Hematopoietic multipotent progenitor cell treated with erythropoietin and hydrocortisone succinate and interleukin-3 and kit ligand, for 4 days (in vitro differentiated cells): ENCODE data around the gene TXNL4A.

Experiments used
- DNase-seq: peaks from one replicate; pipeline ENCODE4 v3.0.0-alpha.2; 2015

Gene TXNL4A

DNA sequence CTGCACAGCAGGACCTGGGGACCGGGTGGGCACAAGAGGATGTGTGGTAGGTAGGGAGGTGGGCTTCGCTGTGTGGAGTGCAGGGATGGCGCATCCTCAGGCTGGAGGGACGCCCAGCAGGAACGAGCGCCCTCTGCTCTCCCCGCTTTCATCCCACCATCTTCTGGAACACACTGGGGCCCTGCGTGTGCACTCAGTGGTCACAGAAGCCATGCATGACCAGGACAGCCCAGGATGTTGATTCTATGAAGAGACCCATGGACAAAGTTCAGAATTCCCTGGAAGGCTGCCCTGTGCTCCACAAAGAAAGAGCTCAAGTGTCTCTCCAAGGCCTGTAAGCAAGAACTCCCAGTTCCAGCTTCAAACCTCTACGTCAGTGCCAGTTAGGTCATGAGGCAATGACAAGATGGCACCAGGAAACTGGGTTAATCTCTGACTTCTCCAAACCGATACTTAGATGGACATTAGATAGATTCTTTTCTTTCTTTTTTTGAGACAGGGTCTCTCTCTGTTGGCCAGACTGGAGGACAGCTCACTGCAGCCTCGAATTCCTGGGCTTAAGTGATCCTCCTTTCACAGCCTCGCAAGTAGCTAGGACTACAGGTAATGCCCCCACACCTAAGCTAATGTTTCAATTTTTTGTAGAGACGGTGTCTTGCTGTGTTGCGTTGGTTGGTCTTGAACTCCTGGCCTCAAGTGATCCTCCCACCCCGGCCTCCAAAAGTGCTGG is 40.3 kb downstream of the TXNL4A start:
- DNase-seq: no peak

DNA sequence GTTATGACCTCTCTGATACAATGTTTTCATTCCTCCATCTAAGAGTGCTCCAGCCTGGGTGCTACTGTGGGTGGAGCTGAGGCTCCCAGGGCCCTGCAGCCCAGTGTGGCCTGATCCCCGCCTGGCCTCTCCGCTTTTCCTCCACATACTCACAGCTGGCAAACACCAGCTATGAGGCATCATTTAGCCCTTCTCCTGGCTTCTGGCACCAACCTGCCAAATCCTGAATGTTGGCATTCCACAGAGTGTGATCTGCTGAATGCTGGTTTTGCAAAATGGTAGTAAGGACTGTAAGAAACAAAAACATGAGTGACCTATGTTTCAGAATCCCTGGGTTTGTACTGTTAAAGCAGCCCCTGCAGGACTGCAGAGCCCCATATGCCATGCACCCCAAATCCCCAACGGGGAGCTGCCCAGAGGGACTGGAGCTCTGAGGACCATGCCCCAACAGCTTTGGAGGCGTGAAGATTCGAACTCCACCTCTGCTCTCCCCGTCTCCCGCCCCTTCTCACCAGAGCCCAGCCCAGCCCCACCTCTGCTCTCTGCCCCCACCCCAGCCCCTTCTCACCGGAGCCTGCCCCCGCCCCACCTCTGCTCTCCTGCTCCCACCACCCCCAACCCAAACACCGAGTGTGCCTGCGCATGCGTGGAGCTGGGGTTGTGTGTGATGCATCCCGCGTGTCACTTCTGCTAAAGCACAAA is 41.2 kb downstream of the TXNL4A start:
- no peak for DNase-seq

DNA sequence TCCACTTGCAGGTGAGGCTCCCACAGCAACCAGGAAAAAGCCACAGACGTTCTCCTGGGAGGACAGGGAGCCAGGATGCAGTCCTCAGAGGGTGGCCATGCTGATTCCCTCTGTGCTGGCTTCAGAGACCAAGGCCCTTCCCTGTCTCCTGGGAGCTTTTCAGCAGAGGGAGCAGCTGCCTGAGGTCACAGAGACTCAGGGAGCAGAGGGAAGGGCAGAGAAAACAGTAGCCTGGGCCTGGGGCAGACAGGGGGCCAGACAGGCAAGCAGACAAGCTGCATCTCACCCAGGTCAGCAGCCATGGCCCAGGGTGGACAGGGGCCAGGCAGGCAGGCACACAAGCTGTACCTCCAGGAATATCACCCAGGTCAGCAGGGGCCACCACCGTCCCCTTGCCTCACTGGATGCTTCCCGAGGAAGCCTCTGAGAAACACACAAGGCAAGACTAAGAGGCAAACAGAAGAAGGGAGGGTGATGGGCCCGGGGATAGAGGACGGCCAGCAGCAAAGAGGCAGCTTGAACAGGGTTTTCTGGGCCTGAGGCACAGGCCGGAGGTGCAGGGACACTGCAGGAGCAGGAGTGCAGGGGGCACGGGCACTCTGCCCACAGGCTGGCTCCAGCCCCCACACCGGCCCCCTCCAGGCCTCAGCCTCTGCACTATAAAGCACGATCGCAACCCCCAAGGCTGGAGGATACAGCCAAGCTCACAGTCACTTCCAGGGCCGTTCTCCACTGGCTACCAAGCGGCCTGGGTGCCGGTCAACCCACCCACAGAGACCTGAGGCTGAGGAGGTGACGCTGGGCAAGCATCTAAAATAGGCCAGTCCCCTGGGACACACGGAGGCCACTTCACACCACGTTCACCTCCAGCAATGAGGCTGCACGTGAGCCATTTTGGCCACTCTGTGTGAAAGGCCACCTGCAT is 43.0 kb downstream of the TXNL4A start:
- no peak for DNase-seq

DNA sequence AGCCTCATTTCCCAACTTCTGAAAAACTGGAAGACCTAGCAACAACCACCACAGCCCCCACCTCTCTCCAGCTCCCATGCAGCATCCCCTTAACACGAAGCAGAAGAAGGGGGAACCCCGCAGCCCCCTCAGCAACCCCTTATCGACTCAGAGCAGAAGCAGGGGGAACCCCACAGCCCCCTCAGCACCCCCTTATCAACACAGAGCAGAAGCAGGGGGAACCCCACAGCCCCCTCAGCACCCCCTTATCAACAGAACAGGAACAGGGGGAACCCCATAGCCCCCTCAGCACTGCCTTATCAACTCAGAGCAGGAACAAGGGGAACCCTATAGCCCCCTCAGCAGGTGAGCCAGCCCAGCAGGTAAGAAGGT is 43.6 kb downstream of the TXNL4A start:
- DNase-seq: peak; percentile 69

DNA sequence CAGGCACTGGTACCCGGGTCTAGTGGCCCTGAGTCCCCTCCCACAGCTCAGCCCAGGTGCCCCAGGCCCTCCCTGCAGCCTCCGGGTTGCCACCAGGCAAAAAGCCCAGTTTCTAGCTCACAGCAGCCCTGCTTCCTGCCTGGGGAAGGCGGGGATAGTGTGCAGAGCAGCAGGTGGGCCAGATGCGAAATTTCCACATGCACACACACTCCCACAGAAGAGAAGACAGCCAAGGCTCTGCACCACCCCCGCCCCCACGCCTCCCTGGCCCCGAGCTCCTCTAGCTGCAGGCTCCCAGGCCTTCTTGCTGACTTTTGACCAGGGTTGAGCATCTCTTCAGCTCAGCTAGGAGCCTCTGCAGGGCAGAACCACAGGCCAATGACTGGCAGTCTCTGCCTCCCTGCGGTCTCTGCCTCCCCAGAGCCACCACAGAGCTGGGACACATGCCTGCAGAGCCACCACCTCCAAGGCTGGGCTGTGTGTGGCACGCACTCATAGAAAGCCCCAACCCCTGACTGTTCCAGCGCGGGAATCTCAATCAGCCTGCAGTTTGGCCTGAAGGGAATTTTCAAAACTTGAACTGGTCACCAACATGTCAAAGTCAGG is 44.1 kb downstream of the TXNL4A start:
- DNase-seq: peak; percentile 81

DNA sequence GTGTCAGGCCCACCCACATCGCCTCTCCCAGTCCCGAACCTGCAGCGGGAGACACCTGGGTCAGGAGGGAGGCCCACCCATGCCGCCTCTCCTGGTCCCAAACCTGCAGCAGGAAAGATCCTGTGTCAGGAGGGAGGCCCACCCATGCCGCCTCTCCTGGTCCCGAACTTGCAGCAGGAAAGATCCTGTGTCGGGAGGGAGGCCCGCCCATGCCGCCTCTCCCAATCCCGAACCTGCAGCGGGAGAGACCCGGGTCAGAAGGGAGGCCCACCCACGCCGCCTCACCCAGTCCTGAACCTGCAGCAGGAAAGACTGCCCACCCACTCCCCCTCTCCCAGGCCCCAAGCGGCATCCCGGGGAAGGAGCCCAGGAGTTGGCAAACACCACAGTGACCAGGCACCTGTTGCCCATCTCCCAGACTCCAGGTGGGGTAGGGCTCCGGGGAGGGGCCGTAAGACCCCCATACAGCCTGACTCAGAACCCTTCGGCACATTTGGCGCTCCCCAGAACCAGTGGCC is 44.7 kb downstream of the TXNL4A start:
- DNase-seq: no peak

DNA sequence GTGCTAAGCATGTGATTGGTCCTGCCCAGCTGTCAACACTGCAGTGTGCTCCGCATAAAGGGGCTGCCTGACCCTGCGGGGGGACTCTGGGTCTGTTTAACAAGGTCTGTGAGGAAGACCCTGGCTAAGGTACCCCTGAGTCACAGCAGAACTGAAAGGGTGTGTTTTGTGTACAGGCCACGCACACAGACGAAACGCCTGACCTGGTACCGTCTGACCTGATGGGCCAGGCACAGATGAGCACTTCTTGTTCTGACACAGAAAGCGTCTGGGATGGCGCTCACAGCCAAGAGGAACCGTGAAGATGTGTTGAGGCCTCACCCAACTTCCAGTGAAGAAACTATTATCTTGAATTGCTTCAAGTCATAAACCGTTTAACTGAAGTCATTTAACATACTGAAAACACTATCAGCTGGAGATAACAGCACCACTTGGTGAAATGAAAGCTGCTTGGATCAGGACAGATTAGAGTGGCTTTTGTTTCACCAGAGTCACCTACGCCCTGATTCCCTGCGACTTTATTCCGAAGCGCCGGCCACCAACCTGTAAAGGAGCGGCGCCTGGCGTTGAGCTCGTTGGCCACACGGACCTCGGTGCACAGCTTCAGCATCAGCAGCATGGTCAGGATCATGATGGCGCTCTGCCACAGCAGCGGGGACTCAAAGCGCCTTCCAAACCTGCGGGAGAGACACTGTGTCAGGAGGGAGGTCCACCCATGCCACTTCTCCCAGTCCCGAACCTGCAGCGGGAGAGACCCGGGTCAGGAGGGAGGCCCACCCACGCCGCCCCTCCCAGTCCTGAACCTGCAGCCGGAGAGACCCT is 45.4 kb downstream of the TXNL4A start:
- peak; percentile 84 for DNase-seq

DNA sequence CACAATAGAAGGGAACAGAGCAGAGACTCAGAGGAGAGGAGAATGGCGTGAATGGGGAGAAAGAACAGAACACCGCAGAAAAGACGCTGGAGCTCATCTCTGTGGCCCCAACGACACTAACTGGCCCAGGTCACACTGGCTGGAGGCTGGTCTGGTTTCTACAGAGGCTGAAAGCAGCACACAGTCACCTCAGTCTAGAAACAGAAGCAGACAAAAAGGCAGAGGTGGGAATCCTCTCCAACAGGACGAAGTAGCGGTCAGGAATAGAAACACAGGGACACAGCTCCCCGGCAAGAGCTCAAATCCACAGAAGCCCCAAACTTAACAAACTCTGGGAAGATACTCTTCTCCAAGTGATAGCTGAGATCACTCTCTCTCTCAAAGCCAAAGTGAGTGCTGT is 46.2 kb downstream of the TXNL4A start:
- no peak for DNase-seq

DNA sequence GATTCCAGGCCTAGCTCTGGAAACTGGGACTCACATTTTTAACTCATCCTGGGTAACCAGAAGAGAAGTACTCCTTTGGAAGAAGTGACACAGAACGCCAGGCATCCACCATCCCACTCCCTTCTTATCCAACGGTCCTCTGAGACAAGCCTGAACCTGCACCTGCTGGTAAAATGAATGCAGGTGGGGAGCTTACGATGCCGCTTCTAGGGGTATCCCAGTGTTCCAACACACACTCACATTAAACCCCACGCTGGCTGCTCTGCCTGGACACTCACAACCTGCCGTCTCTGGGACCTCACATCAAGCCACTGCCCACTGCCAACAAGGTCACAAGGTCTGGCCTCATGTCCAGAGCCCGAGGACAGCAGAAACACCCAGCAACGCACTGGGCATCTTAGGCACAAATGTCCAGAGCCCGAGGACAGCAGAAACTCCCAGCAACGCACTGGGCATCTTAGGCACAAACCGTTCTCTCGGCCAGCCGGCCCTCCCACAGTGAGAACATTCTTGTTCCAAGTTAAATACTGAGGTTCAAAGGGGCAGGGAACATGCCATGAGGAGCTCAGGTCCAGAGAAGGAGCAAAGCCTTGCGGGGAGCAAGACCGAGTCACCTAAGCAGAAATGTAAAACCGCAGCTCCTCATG is 46.8 kb downstream of the TXNL4A start:
- no peak for DNase-seq

DNA sequence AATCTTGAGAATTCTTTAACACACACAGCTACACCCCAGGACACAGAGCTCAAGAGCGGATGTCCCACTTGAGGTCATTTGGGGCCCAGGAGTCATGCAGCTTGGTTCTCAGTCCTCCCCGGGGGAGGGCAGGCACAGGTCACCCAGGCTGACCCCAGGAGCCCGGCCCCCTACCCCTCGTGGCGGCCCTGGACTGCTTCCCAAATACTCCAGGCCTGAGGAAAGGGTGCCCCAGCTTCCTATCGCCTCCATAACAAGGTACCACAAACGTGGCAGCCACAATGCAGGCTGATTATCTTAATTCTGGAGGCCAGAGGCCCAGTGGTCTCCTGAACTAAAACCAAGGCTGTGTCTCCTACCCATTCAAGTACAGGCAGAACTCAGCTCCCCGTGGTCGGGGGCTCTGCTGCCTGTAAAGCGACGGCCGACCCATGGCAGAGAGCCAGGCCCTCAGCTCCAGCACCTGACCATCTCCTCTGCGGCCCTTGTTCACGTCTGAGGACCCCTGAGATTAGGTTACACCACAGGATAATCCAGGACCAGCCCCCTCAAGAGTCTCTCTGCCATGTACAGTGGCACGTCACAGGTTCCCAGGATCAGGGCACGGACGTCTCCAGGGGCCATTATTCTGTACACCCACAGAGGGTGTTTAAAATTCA is 47.4 kb downstream of the TXNL4A start:
- DNase-seq: no peak

DNA sequence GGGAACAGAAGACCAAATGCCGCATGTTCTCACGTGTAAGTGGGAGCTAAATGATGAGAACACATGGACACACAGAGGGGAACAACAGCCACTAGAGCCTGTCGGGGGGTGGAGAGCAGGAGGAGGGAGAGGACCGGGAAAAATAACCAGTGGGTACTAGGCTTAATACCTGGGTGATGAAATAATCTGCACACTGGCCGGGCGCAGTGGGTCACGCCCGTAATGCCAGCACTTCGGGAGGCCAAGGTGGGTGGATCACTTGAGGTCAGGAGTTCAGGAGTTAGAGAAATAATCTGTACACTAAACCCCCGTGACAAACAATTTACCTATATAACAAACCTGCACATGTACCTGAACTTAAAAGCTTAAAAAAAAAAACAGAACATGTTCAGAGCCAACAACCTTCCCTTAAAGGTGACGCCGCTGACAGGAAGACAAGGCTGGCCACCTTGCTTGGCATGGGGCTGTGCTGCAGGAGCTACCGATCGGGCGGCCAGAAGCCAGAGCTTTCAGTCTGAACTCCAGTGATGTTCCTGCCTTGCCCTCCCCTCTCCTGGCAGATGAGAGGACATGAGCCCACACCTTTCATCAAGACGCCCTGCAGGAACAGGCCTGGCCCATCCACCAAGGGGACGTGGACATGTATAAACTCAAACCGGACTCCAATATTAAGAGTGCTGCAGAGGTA is 48.1 kb downstream of the TXNL4A start:
- DNase-seq: no peak

DNA sequence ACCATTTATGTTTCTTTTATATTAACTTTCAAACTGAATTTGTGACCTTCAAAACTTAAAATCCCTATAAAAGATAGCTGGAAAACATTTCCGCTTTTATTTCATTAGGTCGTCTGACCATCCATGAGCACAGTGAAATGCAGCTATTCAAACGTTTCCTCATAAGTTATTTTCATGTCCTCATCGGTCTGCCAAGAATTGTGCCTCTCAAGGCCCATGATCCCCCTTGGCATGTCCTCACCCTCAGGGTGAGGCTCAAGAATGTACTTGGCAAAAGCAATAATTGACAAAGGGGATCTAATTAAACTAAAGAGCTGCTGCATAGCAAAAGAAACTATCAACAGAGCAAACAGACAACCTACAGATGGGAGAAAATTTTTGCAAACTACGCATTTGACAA is 49.3 kb downstream of the TXNL4A start:
- DNase-seq: no peak

DNA sequence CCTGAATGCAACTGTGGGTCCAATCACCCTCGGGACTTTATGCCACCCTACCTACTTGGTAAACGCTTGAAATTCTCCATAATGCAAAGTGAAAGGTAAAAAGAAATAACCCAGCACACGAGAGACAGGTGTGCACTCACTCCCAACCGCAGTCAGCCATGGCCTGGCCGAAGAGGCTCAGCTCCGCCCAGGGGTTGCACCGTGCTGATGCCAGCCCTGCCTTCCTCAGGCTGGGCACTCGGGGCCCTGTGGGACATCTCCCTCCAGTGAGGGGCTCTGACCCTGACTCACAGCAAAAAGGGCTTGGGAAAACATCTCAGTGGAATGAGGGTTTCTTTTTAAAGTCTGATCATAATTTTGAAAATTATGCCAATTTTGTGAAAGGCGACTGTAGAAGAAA is 50.2 kb downstream of the TXNL4A start:
- DNase-seq: no peak

DNA sequence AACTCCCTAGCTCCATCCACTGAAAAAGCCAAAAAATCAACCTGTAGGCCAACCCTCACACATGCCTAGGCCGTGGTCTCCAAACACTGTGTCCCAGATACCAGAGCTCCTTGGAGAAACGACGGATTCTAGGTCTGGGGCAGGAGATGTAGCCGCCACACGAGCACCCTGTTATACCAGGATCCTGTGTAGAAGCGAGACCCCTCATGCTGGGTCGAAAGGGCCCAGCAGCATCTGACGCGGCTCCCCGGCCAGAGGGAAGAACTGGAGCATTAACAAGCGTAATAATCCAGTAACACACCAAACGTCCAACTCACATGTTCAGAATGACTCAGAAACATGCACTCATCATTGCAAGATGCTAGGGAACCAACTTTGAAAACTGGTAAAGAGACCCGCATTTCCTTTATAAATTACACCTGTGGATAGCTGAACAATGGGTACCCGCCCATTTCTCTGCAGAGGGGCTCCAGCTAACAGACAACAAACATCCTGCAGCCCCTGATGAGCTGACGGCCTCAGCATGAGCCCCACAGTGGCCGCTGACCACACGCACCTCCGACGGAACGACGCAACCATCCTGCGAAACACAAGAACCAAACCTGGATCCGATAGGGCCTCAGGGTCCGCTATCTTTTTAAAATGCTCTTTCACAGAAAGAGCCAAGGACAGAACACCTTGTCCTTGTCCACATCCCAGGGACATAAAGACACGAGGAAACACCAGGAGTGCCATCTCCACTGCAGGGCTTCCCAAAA is 51.1 kb downstream of the TXNL4A start:
- no peak for DNase-seq

DNA sequence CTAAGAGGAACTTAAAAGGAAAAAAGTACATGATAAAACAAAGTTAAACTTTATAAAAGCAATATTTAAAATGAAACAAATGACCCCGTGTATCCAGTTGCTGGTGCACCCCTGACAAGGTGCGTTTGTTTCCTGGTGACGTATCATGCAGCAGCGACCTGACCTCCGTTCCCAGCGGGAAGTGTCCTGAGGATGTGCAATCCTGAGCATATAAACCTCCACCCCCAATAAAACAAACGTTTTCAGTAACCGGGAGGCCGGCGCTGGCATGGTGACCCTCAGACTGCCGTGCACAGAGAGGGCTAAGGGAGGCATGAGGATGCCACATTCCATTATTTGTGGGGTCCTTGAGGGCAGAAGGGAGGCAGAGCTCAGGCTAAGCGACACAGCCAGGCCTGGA is 51.7 kb downstream of the TXNL4A start:
- DNase-seq: no peak

DNA sequence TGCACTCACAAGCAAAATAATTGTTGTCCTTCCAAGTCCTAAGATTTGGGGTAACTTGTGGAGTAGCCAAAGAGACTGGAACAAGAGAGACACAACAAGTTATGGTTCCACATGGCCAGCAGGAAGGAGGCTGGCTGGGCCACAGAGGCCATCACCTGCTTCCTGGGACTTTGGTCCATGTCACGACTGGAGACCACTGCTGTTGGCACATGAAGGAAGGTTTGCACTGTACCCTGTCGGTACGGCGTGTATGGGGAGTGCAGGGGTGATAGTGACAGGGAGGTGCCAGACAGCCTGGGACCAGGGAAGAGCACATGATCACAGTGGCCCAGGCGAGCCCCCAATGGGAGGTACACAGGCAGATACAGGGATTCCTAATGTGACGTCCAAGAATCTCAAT is 52.4 kb downstream of the TXNL4A start:
- no peak for DNase-seq

DNA sequence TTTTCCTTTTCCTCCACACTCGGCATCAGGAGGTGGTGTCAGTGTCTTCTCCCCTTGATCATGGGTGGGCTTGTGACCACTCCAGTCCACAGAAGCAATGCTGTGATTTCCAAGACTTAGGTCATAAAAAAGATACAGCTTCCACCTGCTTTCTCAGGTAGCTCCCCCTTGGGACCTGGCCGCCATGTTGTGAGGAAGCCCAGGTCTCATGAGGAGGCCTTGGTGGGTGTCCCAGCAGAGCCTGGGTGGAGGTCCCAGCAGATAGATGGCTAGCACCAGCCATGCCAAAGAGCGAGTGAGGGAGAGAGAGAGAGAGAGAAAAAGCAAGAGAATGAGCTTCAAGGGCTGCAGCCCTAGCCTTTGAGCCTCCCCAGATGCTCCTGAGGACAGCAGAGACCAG is 52.9 kb downstream of the TXNL4A start:
- DNase-seq: no peak

DNA sequence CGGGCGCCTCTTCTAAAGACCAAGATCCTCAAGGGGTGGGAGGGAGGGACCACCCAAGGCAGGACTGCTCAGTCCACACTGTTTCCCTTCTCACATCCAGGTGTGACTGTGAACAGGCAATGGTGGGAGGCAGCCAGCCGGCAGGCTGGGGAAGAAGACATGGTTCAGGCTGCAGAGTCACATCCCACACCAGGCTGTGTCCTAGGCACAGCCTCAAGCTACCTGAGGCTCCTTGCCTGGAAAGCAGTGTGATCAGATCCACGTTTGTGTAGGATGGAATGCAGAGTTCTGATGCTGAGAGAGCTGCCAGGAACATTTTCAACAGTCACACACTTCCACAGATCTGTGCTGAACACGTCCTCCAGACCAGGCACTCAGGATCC is 53.3 kb downstream of the TXNL4A start:
- DNase-seq: no peak

DNA sequence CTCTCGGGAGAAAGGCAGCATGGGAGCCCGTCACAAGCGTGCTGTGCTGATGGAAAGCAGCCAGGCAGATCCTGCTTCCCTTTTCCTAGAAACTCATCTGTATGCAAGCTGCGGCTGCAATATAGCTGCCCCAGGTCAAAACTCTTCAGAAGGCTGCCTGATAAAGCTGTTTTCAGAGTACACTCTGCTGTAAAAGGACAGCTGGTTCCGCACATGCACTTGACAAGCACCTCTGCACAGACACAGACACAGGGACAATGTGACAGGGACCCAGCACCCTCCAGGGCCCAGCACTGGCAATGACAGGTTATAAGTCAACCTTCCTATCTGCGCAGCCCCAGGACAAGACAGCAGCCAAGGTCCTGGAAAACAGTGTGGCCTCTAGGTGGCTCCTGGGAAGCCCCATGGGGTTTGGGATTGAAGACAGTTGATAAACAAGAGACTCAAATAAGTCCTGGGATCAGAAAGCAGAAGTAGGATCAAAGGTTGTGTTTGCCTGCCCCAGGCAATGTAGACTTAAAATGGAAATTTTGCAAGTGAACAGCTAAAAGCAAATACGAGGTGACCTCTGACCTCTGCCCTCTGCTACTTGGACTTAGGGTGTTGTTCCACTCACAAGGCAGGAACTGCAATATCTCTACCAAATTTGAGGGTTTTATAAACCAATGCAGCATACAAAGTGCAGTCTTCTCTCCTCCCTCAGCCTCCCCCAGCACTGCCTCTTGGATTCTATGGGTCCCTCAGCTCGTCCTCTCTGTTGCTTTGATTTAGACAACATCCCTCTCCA is 53.9 kb downstream of the TXNL4A start:
- no peak for DNase-seq
